ENCODE measurements around the gene TSPAN13.

The TSPAN13 gene

GRCh38 chr7:16753932-16754855 is 639 bp downstream of the TSPAN13 start:
- no peaks in the 10 kb centered on the region for H3K9me3 ChIP-seq (ENCODE audit: severe bottlenecking)
- H3K27ac ChIP-seq (ENCODE audit: poor library complexity, severe bottlenecking) = peak overlapping the region; percentile 20
- DNase-seq (ENCODE audit: low spot score) = peak; percentile 61
- H3K36me3 ChIP-seq (ENCODE audit: low read depth) = no peaks in the 10 kb centered on the region
- peak overlapping the region; percentile 63 for H3K4me3 ChIP-seq (ENCODE audit: severe bottlenecking)
- H3K4me1 ChIP-seq (ENCODE audit: insufficient read depth, poor library complexity, severe bottlenecking) = peaks cover 12% of the 10 kb centered on the region
- no peaks in the 10 kb centered on the region for H3K27me3 ChIP-seq (ENCODE audit: insufficient read depth, poor library complexity, severe bottlenecking)
- TF ChIP-seq CTCF (IDR thresholded peaks at IDR 0.05; ENCODE audit: poor library complexity, severe bottlenecking) = no peak
- ATAC-seq (ENCODE audit: low read depth) = peak; percentile 45

GRCh38 chr7:16754856-16755317 is 1.3 kb downstream of the TSPAN13 start:
- DNase-seq (ENCODE audit: low spot score) (no peak), ATAC-seq (ENCODE audit: low read depth) (no peak)
- H3K27ac ChIP-seq (ENCODE audit: poor library complexity, severe bottlenecking) = no peak overlapping the region
- H3K36me3 ChIP-seq (ENCODE audit: low read depth) = no peaks in the 10 kb centered on the region
- H3K9me3 ChIP-seq (ENCODE audit: severe bottlenecking) = no peaks in the 10 kb centered on the region
- no peak for TF ChIP-seq CTCF (IDR thresholded peaks at IDR 0.05; ENCODE audit: poor library complexity, severe bottlenecking)
- H3K27me3 ChIP-seq (ENCODE audit: insufficient read depth, poor library complexity, severe bottlenecking) = no peaks in the 10 kb centered on the region
- H3K4me1 ChIP-seq (ENCODE audit: insufficient read depth, poor library complexity, severe bottlenecking) = peaks cover 12% of the 10 kb centered on the region
- H3K4me3 ChIP-seq (ENCODE audit: severe bottlenecking) = peak overlapping the region; percentile 63

GRCh38 chr7:16755397-16755796 is 1.8 kb downstream of the TSPAN13 start:
- ATAC-seq (ENCODE audit: low read depth) = no peak
- no peak for TF ChIP-seq CTCF (IDR thresholded peaks at IDR 0.05; ENCODE audit: poor library complexity, severe bottlenecking)
- Histone ChIP-seq H3K27ac (ENCODE audit: poor library complexity, severe bottlenecking) (no peak overlapping the region), H3K27me3 (ENCODE audit: insufficient read depth, poor library complexity, severe bottlenecking) (no peaks in the 10 kb centered on the region), H3K9me3 (ENCODE audit: severe bottlenecking) (no peaks in the 10 kb centered on the region), H3K4me3 (ENCODE audit: severe bottlenecking) (no peak overlapping the region), H3K36me3 (ENCODE audit: low read depth) (no peaks in the 10 kb centered on the region), H3K4me1 (ENCODE audit: insufficient read depth, poor library complexity, severe bottlenecking) (peaks cover 12% of the 10 kb centered on the region)
- no peak for DNase-seq (ENCODE audit: low spot score)

- H3K36me3 ChIP-seq (ENCODE audit: low read depth) = no peaks in the 10 kb centered on the region
- DNase-seq (ENCODE audit: low spot score) = no peak
- no peaks in the 10 kb centered on the region for H3K9me3 ChIP-seq (ENCODE audit: severe bottlenecking)
- peaks cover 9% of the 10 kb centered on the region for H3K4me1 ChIP-seq (ENCODE audit: insufficient read depth, poor library complexity, severe bottlenecking)
- no peak for TF ChIP-seq CTCF (IDR thresholded peaks at IDR 0.05; ENCODE audit: poor library complexity, severe bottlenecking)
- no peaks in the 10 kb centered on the region for H3K27me3 ChIP-seq (ENCODE audit: insufficient read depth, poor library complexity, severe bottlenecking)
- ATAC-seq (ENCODE audit: low read depth) = no peak
- H3K27ac ChIP-seq (ENCODE audit: poor library complexity, severe bottlenecking) = no peak overlapping the region
- no peak overlapping the region for H3K4me3 ChIP-seq (ENCODE audit: severe bottlenecking)
Measured at GRCh38 chr7:16758036-16758435, 4.5 kb downstream of the TSPAN13 start.
